RPMI8226 (cell line): ENCODE results near the gene ATP6V0E1.
A peak's percentile ranks its signal among the peaks of the same experiment; 100 is the strongest.
"Not testable (repeated sequence)": the region's sequence is repeated elsewhere in the genome, so short reads cannot be mapped to it uniquely, and the experiment has no call there.

ENCODE experiments used
- DNase-seq: peaks from one replicate; pipeline ENCODE4 v3.0.0-alpha.2; 2015

Gene ATP6V0E1

GRCh38 chr5:173041881-173042762, 58.6 kb downstream of the ATP6V0E1 start:
- no peak for DNase-seq

GRCh38 chr5:173042763-173043107, 59.2 kb downstream of the ATP6V0E1 start:
- DNase-seq = no peak

GRCh38 chr5:173045474-173045873, 61.9 kb downstream of the ATP6V0E1 start:
- no peak for DNase-seq

DNA sequence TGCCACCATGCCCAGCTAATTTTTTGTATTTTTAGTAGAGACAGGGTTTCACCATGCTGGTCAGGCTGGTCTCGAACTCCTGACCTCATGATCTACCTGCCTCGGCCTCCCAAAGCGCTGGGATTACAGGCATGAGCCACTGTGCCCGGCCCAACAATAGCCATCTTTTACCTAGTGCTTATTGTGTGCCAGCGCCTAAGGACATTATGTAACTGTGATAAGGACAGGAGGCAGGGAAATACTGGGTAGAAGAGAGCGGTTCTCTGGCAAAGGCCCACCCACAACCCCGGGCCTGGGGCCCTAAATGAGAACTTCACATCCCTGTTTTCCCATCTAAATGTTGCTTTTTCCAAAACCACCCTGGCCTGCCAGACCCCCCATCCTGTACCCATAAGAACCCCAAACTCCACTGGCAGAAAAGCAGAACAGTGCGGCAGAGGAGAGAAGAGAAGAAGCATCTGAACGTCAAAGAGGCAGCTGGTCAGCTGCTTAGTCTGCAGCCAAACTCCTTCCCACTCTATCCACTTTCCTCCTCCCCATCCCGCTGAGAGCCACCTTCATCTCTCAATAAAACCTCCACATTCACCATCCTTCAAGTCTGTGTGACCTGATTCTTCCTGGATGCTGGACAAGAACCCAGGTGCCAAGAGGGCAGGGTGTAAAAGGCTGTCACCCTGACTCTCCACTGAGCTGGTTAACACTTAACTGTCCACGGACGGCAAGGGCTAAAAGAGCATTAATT, 63.7 kb downstream of the ATP6V0E1 start:
- not testable (repeated sequence) for DNase-seq

GRCh38 chr5:173047838-173048105, 64.2 kb downstream of the ATP6V0E1 start:
- DNase-seq = no peak

DNA sequence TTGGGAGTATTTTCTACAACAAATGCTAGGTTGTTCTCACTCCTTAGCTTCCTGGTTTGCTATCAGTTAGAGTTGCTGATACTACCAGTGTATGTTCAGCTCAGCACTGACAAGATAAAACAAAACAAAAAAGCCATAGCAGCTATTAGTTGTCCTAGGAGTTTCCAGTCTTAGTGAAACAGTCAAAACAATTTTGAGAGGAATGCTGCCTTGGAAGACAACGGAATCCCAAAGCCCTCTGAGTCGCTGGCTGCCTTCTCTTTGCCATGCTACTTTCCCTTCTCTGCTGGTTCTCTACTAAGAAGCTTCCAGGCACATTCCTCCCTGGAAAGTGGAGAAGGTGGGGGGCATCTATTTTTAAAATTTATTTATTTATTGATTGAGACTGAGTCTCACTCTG, 67.2 kb downstream of the ATP6V0E1 start:
- DNase-seq = no peak

DNA sequence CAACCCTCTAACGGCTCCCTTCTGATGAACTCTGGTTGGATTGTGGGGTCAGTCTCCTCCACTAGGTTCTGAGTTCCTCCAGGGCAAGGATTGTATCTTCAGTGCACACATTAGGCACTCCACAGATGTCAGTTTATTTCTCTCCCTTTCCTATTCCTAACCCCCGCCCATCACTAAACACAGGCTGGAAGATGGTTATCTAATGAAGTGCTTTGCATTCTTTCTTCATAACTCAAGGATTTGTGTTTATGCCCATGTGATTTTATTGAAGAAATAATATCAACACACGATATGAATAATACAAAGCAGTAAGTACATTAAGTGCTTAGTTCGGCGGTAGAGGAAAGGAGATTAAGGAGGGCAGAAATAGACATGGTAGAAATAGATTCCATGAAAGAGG, 68.2 kb downstream of the ATP6V0E1 start:
- DNase-seq = no peak

DNA sequence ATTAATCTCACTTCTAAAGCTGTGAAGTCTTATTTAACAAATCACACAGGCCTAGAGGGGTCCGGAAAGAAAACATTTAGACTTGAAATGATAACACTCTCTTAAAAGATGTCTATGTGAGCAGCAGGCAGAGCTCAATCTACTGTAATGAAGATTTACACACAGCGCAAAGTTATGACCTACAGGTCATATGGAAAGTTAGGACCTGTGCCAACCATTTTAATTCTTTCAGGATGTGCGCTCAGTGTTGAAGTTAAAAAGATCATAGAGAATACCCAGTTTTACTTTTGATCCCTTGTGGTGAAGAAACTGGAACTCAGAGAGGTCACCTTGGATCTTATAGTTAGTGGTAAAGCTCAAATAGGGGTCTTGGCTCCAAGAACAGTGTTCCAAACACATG, 69.5 kb downstream of the ATP6V0E1 start:
- DNase-seq = no peak

GRCh38 chr5:173055042-173055721, 71.6 kb downstream of the ATP6V0E1 start:
- DNase-seq = no peak

DNA sequence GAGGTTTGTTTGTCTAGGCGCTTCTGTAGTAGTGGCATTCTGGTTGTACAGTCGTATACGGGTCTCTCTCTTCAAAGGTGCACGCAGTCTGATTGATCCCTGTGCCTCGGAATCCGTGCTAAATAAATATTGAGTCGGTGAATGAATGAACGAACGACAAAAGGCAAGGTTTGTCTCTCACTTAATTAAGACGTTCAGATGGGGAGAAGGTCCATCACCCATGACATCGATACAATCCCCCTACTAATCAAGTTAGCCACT, 72.1 kb downstream of the ATP6V0E1 start:
- DNase-seq = peak; percentile 7

- peak; percentile 97 for DNase-seq
Measured at GRCh38 chr5:173055983-173056782, 72.6 kb downstream of the ATP6V0E1 start, which contains the start of gene CREBRF. Gene CREBRF (plus strand): TSS chr5:173056352. CDS start chr5:173080776, 24,424 bp downstream.

DNA sequence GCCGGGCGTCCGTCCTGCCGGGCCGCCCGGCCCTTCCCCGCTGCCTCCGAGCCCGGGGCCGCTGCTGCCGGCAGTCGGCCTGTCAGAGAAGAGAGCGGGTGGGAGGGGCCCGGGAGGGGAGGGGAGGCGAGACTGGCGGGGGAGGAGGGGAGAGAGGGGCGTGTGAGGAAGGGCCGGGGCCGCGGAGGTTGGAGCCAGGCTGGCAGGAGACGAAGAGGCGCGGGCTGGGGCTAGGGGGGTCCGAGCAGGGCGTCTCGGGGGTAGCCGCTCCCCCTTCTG, 73.2 kb downstream of the ATP6V0E1 start:
- no peak for DNase-seq

DNA sequence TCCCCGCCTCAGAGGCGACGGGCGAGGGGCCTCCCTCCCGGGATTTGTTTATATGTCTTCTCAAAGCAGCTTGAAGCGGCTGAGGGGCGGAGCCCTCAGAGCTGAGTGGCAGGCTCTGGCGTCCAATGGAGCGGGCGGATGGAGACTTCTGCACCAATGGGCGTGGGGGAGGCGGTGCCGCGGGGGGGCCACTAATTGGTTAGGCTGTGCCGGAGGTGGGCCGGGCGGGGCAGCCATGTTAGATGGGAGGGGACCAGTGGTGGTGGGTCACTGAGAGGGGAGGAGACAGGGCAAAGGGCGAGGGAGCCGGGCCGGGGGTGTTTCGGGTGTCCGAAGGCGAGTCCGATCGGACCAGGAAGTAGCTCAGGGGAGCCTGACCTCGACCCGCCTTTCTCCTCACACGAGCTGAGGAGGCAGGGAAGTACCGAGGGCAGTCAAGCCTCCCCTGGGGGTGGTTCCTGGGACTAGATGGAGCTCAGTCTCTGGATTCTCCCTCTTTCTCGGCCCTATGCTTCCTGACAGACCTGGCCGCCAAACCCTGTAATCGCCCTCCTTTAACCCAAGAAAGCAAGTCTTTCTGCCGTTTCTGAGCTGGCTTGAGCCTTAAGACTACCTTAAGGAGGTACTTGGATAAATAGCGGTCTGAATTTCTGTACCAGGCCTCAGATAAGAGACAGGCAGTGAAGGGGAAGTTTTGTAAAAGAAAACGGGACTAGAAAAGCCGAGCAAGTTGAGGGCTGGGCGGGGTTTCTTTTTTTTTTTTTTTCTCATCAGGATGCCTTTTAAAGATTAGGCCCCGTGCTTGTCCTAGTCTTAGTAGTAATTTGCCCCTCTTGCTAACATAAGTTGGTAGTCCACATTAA, 73.7 kb downstream of the ATP6V0E1 start:
- DNase-seq = peak; percentile 98

DNA sequence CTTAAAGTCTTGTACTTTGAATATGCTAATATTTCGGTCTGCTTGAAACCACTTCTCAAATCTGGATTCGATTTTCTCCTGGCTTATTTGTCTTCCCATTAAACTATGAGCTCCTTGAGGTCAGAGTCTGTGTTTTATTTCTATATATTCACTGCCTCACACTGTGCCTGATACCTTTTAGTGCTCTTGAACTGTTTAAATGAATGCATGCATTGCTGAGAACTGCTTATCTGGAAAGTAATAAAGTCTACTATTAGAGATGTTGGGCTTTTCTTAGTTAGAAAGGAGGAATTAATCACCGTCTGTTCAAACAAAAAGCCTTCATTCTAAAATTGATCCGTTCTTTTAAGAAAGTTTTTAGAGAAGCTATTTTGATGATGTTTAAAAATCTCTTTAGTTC, 78.6 kb downstream of the ATP6V0E1 start:
- DNase-seq = no peak

- DNase-seq = no peak
Measured at GRCh38 chr5:173065155-173065554, 81.6 kb downstream of the ATP6V0E1 start.

GRCh38 chr5:173069671-173070070, 86.1 kb downstream of the ATP6V0E1 start:
- DNase-seq = no peak

DNA sequence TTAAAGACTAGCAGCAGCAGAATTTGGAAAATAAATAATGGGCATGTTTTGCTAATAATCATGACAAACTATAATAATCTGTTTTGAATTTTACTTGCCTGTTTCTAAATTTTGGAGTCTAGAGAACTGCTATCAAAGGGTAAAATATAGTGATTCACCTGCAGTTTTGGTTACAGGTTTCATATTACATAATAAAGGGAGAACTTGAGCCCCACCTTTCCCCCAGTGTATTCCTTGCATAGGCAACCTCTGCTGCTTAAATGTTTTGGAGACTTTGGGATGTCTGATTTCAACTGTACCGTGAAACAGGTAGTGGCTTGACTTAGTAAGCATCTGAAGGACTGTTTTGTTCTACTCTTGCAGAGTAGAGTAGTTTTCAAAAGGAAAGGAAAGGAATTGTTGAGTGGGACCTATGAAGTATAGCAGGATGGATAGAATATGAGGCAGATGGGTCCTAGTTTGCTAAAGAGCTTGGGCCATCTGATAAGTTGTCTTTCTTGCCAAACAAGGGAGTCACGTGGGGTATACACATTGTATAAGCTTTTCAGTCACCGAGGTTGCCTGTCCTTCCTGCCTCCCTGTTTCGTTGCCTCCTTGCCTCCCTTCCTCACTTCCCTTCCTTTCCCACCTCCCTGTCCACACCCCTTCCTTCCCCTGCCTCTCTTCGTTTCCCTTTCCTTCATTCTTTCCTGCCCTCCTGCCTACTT, 91.7 kb downstream of the ATP6V0E1 start:
- no peak for DNase-seq

DNA sequence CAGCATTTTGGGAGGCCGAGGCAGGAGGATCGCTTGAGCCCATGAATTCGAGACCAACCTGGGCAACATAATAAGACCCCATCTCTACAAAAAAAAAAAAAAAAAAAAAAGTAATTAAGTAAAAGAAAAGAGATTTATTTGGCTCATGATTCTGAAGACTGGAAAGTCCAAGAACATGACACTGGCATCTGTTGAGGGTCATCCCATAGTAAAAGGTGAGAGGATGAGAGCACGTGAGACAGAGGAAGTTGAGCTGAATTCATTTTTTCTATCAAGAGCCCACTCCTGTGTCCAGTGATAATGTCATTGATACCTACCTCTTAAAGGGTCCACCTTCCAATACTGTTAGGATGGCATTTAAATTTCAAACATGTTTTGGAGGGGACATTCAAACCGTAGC, 92.4 kb downstream of the ATP6V0E1 start:
- no peak for DNase-seq

DNA sequence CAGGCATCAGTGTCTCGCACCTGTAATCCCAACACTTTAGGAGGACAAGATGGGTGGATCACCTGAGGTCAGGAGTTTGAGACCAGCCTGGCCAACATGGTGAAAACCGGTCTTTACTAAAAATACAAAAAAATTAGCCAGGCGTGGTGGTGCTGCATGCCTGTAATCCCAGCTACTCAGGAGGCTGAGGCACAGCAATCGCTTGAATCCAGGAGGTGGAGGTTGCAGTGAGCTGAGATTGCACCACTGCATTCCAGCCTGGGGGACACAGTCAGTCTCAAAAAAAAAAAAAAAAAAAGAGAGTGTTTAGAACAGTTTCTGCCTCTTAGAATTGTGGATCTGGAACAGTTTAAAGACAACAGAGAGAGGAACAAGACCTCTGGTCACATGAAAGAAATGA, 92.9 kb downstream of the ATP6V0E1 start:
- not testable (repeated sequence) for DNase-seq

- DNase-seq = no peak
Measured at GRCh38 chr5:173078878-173079277, 95.3 kb downstream of the ATP6V0E1 start.
